ENCODE data around the gene ATP2A2. TPM values are rescaled to one million over a fixed set of nuclear protein-coding genes. Genes with fewer than 3 reads are reported as not detected.
"Not testable (repeated sequence)": the region's sequence is repeated elsewhere in the genome, so short reads cannot be mapped to it uniquely, and the experiment has no call there.

Gene ATP2A2
- total RNA-seq, 1 donor, result 87.3 TPM

DNA sequence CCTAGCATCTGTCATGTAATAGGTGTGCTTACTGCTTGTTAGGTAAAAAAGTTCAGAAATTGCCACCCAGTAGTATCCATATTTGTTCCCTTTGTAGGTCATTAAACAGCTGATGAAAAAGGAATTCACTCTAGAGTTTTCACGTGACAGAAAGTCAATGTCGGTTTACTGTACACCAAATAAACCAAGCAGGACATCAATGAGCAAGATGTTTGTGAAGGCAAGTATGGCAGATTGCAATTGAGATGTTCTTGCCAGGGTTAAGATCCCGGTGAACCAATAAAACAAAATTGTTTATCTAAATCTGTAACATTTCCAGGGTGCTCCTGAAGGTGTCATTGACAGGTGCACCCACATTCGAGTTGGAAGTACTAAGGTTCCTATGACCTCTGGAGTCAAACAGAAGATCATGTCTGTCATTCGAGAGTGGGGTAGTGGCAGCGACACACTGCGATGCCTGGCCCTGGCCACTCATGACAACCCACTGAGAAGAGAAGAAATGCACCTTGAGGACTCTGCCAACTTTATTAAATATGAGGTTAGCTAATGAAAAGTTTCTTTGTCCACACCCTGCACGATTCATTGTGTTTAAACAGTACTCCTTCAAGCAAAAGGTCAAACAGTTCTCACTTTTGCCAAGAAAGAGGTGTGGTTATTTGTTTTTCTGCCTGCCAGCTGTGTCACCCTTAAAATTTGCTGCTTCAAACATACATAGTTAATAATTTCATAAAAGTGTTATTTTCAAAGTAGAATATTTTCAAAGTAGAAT is 58.3 kb downstream of the ATP2A2 start:
- DNase-seq (ENCODE audit: low read depth in 2 of 3, low spot score in 2 of 3), result no peak

DNA sequence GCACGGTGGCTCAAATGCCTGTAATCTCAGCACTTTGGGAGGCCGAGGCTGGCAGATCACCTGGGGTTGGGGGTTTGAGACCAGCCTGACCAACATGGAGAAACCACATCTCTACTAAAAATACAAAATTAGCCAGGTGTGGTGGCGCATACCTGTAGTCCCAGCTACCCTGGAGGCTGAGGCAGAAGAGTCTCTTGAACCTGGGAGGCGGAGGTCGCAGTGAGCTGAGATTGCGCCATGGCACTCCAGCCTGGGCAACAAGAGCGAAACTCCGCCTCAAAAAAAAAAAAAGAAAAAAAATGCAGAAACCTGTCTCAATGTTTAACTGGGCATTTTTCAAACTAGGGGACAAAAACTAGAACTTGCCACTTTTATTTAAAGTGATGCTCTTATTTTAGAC is 59.2 kb downstream of the ATP2A2 start:
- DNase-seq (ENCODE audit: low read depth in 2 of 3, low spot score in 2 of 3), result not testable (repeated sequence)

DNA sequence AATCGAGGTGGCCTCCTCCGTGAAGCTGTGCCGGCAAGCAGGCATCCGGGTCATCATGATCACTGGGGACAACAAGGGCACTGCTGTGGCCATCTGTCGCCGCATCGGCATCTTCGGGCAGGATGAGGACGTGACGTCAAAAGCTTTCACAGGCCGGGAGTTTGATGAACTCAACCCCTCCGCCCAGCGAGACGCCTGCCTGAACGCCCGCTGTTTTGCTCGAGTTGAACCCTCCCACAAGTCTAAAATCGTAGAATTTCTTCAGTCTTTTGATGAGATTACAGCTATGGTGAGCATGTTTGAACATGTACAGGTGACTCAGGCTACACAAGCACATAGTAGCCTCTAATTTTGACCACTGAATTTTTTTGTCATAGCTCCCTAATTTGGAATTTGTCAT is 59.7 kb downstream of the ATP2A2 start:
- no peak for DNase-seq (ENCODE audit: low read depth in 2 of 3, low spot score in 2 of 3)

DNA sequence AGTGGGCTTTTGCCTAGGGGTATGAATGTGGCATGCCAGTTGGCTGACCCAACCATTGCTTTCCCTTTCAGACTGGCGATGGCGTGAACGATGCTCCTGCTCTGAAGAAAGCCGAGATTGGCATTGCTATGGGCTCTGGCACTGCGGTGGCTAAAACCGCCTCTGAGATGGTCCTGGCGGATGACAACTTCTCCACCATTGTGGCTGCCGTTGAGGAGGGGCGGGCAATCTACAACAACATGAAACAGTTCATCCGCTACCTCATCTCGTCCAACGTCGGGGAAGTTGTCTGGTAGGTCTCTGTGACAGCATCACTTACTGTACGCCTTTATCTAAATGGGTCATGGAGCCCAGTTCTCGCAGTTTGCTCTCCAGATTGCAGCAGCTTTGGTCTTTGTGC is 61.1 kb downstream of the ATP2A2 start:
- DNase-seq (ENCODE audit: low read depth in 2 of 3, low spot score in 2 of 3), result no peak

DNA sequence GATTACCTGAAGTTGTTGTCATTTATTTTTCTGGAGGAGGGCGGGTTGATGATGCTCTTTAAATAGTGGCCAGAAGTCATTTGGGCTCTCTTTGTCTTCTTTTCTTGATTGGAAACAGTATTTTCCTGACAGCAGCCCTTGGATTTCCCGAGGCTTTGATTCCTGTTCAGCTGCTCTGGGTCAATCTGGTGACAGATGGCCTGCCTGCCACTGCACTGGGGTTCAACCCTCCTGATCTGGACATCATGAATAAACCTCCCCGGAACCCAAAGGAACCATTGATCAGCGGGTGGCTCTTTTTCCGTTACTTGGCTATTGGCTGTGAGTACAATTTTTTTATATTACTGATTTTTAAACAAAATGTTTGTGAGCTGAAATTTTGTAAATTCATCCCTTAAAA is 62.1 kb downstream of the ATP2A2 start:
- no peak for DNase-seq (ENCODE audit: low read depth in 2 of 3, low spot score in 2 of 3)

DNA sequence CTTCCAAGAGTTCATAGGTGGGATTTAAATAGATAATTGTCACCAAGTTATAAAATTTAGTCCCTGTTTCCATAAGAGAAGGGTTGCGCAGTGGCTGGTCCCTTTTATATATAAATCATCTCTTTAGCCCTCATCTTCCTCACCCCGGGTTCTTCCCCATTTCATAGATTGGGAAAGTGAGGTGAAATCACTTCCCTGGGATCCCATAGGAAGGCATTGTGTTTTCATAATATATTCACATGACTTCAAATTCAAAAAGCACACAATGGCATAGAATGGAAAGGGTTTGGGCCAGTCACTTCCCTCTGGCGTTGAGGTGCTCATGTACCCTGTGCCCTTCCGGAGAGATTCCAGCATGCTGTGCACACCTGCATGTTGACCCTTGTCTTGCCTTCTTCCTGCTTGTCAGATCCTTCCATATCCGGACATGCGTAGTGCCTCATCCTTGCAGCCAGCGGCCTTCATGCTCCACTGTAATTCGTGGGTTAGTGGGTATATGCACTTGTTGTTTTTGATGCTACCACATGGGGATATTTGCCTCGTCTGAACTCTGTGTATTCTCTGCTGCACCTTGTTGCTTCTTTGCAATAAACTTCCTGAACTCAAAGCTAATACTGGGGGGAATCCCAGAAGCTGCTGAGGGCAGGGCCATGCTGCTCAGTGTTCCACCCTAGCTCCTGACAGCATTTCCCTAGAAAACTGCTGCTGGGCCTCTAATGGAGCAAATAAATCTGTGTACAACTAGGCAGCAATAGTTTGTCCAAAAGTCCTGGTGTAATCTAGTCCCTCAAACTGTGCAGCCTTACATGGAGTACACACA is 62.9 kb downstream of the ATP2A2 start:
- no peak for DNase-seq (ENCODE audit: low read depth in 2 of 3, low spot score in 2 of 3)

DNA sequence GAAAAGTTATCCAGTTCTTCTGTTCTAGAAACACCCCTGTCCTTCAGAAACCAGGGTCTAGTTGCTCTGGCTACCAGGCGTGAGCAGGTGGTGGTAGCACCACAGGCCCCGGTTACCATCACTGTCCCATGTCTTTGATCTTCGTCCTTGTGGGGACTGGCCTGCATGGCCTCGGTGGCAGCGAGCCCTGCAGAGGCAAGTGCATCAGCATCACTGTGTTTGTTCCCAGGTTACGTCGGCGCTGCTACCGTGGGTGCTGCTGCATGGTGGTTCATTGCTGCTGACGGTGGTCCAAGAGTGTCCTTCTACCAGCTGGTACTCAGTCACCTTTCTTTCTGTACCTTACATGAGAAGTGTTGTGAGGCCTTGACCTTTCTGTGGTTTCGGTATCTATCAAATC is 63.6 kb downstream of the ATP2A2 start:
- DNase-seq (ENCODE audit: low read depth in 2 of 3, low spot score in 2 of 3), result no peak

DNA sequence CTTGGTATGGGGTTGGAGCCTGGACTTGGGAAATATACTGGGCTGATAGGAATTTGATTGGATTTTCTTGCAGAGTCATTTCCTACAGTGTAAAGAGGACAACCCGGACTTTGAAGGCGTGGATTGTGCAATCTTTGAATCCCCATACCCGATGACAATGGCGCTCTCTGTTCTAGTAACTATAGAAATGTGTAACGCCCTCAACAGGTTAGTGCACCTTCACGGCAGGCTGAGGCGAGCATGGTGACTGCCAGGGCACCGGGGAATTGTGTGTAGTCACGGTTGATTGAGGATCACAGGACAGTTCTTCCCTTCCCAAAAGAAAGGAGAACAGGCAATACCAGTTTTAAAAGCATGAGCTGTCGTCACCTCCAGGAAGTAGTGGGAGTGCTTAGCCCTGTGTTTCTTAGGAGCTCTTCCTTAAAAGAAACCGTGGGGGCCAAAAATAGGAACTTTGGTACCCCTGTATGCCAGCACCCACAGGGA is 64.2 kb downstream of the ATP2A2 start:
- DNase-seq (ENCODE audit: low read depth in 2 of 3, low spot score in 2 of 3), result no peak

DNA sequence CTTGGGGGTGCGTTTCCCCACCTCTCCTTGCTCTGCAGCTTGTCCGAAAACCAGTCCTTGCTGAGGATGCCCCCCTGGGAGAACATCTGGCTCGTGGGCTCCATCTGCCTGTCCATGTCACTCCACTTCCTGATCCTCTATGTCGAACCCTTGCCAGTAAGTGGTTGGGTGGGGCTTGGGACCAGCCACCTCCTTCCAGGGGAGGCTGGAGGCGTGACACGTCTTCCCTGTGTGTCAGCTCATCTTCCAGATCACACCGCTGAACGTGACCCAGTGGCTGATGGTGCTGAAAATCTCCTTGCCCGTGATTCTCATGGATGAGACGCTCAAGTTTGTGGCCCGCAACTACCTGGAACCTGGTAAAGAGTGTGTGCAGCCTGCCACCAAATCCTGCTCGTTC is 64.9 kb downstream of the ATP2A2 start:
- no peak for DNase-seq (ENCODE audit: low read depth in 2 of 3, low spot score in 2 of 3)

DNA sequence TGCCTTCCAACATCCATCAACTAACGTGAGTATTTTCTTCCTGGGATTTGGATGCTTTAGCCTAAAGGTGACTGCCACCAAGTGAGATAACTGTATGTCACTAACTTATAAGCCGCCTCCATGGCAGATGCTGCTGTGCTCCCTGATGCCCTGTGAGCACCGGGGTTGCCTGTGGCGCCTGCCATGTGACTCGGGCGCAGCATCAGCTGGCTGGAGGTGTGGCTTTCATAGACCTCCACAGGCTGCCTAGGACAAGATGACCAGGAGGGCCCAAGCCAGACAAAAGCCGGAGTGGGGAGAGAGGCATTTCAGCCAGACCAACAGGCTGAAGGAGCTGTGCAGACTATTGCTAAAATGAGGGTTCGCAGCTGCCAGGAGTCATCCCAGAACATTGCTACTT is 66.7 kb downstream of the ATP2A2 start:
- no peak for DNase-seq (ENCODE audit: low read depth in 2 of 3, low spot score in 2 of 3)

DNA sequence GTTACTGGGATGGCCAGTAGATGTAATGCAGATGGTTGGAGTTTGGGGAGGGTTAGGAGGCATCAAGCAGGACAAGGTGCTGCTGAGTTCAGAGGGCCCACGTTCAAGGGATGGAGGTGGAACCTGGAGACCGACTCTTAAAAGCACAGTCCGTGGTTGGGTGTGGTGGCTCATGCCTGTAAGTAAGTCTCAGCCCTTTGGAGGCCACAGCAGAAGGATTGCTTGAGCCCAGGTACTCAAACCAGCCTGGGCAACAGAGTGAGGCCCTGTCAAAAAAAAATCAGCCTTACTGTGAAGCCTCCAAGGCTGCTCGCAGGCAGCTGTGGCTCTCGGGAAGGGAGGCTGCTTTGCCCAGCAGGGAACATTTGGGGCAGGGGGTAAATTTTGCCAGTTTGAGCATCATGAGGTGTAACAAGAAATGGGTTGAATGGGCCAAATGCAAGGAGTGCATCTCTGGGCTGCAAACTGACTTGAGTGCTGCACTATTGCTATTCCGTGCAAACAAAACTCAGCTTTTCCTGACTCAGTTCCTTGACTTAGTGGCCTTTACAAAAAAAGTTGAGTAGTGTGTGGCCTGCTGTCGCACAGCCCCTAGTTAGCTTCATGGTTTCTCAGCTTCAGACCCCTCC is 67.5 kb downstream of the ATP2A2 start:
- no peak for DNase-seq (ENCODE audit: low read depth in 2 of 3, low spot score in 2 of 3)

DNA sequence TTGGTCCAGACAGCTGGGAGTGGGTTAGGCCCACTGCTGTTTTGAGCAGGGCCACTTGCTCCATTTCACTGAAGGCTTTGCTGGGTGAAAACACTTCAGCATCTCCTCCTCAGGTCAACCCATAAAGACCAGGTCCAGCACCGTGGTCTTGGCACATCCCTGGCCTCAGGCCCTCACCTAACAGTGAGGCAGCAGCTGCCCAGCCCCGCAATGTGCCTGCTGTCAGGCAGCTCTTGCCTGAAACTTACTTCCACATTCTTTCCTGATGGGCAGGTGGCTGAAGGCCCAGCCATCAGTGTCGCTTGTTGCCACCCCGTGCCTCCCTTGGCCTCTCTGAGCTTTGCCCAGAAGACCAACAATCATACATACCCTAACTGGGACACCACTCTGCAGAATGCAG is 68.0 kb downstream of the ATP2A2 start:
- DNase-seq (ENCODE audit: low read depth in 2 of 3, low spot score in 2 of 3), result no peak

DNA sequence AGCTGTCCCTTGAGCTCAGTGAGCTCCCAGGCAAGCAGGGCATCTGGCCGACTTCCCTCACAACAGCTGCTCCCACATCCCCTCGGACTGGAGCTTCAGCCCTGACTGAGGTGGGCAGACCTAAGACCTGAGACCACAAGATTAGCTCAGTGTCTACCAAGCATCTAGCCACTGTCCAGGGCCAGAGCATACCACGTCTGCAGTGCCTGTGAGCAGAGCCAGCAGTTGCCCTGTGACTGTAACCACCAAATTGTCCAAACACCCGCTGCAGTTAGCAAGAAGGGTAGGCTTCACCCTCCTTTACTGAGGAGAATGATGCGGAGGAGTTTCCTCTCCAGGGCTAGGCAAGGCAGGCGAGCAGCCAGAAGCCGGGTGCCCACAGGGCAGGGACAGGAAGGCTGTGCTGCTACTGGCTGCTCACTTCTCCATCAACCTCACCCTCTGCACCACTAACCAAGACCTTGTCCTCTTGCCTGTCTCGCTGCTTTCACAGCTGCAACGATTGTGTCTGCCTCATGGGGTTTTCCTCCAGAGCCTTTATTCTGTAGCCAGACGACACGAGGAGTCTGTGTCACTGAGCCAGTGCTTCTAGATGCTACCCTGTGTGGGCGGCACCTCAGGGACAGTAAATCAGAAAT is 68.6 kb downstream of the ATP2A2 start:
- peak; percentile 14 to 94 (median 80) for DNase-seq (ENCODE audit: low read depth in 2 of 3, low spot score in 2 of 3)

DNA sequence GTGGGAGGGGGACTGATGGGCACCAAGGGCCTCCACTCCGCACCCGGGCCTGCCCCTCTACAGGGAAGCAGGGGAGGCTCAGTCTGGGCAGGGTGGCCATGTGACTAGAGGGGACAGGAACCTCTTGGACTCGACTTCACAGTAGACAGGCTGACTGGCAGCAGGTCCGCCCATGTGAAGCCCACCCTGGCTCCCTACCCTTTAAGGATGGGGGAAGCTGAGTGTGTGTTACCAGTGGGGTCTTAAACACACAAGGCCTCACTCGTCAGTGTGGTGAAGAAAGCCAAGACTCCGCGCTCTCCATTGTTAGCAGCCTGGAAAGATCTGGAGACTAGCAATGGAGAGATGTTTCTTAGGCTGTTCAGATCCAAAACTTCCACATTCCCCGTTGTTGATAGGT is 70.1 kb downstream of the ATP2A2 start:
- DNase-seq (ENCODE audit: low read depth in 2 of 3, low spot score in 2 of 3), result no peak

DNA sequence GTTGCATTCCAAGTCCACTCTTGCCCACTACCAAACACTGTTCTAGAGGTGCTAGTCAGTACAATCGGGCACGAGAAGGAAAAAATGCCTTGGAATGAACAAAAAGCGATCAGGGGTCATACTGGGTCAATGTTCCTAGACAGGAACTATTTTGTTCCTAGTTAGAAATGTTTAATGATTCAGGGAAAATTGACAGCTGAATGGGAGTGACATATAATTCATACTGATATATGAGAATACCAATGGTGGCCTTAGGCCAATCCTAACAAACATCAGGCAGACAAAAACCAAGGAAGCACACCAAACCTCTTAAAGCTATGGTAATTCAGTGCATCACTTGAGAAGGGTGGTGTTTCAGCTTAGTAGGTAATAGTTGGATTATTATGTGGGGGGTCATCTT is 71.4 kb downstream of the ATP2A2 start:
- no peak for DNase-seq (ENCODE audit: low read depth in 2 of 3, low spot score in 2 of 3)

DNA sequence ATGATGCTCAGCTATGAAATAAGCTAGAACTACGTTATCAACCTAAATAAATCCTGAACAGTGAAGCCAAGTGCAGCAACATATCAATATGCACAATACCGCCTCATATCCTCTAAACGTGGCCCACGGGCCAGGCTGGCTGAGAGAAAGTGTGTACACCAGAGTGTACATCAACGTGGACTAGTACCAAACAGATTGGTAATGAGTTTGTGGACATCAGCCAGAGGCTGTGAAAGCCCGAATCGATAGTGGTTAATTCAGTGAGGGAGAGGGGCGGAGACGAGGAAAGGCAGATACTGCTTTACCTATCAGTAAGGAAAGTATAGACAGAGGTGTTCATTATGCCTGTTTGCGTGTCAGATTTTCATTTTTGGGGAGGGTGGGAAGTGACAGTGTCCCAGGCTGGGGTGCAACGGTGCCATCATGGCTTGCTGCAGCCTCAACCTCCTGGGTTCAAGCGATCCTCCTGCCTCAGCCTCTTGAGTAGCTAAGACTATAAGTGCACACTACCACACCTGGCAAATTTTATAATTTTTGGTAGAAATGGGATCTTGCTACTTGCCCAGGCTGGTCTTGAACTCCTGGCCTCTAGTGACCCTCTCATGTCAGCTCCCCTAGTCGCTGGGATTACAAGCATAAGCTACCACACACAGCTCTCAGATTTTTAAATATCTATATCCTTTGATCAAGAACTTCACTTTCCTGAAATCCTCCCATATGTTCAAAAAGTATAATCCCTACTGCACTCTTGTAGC is 72.3 kb downstream of the ATP2A2 start:
- no peak for DNase-seq (ENCODE audit: low read depth in 2 of 3, low spot score in 2 of 3)

DNA sequence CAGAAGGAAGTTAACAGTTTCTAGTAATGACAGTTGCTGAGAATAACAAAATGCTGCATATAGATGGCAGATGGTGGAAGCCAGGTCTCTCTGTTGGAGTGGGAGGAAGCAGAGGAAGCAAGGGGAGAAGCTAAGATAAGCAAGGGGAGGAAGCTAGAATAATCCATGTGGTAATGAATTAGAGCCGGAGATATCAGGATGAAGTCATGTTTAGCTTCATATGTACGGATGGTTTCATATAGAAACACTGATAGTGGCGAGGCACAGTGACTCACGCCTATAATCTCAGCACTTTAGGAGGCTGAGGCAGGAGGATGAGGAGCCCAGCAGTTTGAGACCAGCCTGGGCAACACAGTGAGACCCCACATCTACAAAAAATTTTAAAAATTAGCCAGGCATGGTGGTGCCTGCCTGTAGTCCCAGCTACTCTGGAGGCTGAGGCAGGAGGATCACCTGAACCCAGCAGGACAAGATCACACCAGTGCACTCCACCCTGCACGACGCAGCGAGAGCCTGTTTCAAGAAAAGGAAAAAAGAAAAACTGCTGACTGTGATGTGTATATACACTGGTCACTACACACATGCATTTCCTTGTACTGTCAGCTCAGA is 73.2 kb downstream of the ATP2A2 start:
- DNase-seq (ENCODE audit: low read depth in 2 of 3, low spot score in 2 of 3), result peak in 2 of 3 donors; percentile 87 to 97

DNA sequence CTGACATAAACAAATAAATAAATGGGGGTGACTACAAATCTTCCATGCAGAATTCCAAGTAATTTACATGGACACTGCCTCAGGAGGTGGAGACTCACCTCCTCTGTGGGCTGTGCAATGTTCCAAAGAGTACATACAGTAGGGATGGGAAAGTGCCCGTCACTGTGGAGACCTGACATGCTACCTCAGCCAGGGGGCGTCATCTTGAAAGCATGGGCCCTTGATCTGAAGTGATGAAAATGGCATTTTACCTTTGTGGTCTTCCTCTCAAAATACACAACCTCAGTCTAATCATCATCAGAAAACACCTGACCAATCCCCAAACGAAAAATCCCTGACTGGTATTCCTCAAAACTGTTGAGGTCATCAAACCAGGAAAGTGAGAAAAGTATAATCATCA is 74.0 kb downstream of the ATP2A2 start:
- peak in 2 of 3 donors; percentile 46 to 63 for DNase-seq (ENCODE audit: low read depth in 2 of 3, low spot score in 2 of 3)

DNA sequence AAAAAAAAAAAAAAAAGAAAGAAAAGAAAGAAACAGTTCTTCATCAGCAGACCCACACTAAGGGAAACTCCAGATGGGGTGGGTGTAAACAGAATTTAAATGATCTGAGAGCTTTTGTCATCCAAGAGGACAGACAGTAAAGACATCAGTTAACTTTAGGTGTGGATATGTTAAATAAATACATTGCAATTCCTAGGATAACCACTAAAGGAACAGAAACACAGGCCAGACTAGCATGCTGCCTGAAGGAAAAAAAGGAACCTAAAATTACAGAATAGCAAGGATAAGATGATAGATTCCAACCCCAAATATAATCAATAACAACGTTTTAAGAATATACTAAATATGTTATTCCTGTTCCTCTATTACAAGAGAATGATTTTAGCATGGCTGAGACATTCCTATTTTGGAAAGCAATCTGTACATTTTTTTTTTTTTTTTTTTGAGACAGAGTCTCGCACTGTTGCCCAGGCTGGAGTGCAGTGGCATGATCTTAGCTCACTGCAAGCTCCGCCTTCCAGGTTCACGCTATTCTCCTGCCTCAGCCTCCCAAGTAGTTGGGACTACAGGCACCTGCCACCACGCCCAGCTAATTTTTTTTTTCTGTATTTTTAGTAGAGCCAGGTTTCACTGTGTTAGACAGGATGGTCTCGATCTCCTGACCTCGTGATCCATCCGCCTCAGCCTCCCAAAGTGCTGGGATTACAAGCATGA is 77.5 kb downstream of the ATP2A2 start:
- DNase-seq (ENCODE audit: low read depth in 2 of 3, low spot score in 2 of 3), result peak in 1 of 3 donors; percentile 53

Measured in hematopoietic multipotent progenitor cell (in vitro differentiated cells).